ENCODE data around the gene POMP. TPM values are rescaled to one million over a fixed set of nuclear protein-coding genes. Genes with fewer than 3 reads are reported as not detected.
"Not testable (repeated sequence)": the region's sequence is repeated elsewhere in the genome, so short reads cannot be mapped to it uniquely, and the experiment has no call there.

POMP gene
- total and polyA plus RNA-seq, 2 of the 4 experiments (the other 2 are of a cell fraction): 60.2 to 68.4 TPM

GRCh38 chr13:28680541-28680940 is 21.6 kb downstream of the POMP start:
- Histone ChIP-seq H2BK120ac (ENCODE audit: low read depth, low read length) (no peak overlapping the region), H4K91ac (ENCODE audit: insufficient read depth, low read depth, low read length) (no peak overlapping the region), H3K4me2 (ENCODE audit: low read depth, low read length) (no peak overlapping the region), H3K4ac (ENCODE audit: low read depth, low read length) (no peak overlapping the region), H3K56ac (ENCODE audit: extremely low read depth, insufficient read depth, low read length) (no peak overlapping the region), H2BK15ac (ENCODE audit: low read depth, low read length) (no peak overlapping the region), H3K27me3 (ENCODE audit: control insufficient read depth, insufficient read depth, low read length) (no peaks in the 10 kb centered on the region), H3K4me1 (ENCODE audit: control insufficient read depth, insufficient read depth, low read length) (no peaks in the 10 kb centered on the region), H2BK20ac (ENCODE audit: low read depth, low read length) (no peak overlapping the region), H3K18ac (ENCODE audit: low read depth, low read length) (no peak overlapping the region), H2AK9ac (replicated peaks; ENCODE audit: low read depth, low read length, poor library complexity) (no peak overlapping the region), H4K5ac (ENCODE audit: low read depth, low read length) (no peak overlapping the region), H3K79me1 (ENCODE audit: low read depth in 1 of 2, low read length in 2 of 2) (no peaks in the 10 kb centered on the region), H4K8ac (ENCODE audit: low read depth in 2 of 2, low read length in 2 of 2) (no peak overlapping the region), H2BK5ac (ENCODE audit: low read depth, low read length, poor library complexity, severe bottlenecking) (no peak overlapping the region), H2AK5ac (ENCODE audit: low read depth, low read length) (no peak overlapping the region), H3K27ac (ENCODE audit: insufficient read depth, low read length) (no peak overlapping the region), H3K9me3 (ENCODE audit: control insufficient read depth, insufficient read depth, low read length) (no peaks in the 10 kb centered on the region), H3K23ac (ENCODE audit: low read depth, low read length) (no peak overlapping the region), H3K4me3 (ENCODE audit: insufficient read depth, low read depth, low read length) (no peak overlapping the region), H3K9me1 (ENCODE audit: insufficient read depth, low read length) (no peaks in the 10 kb centered on the region), H3K9ac (ENCODE audit: low read depth, low read length) (no peak overlapping the region), H3K36me3 (ENCODE audit: control insufficient read depth, insufficient read depth, low read length) (peaks cover 13% of the 10 kb centered on the region), H4K20me1 (ENCODE audit: insufficient read depth, low read length) (peaks cover 3% of the 10 kb centered on the region; the same call in 1 of the 2 replicates), H3K14ac (replicated peaks; ENCODE audit: low read depth, low read length) (no peak overlapping the region), H2AFZ (replicated peaks; ENCODE audit: low read length, poor library complexity) (no peak overlapping the region)
- no CpG with 5 or more reads among the region's 2 CpGs for WGBS, 2 experiments (ENCODE audit: extremely low coverage in 2 of 2, insufficient read length in 1 of 2)
- in situ Hi-C loops (cut with MboI; ENCODE audit: low sequenced_read_pairs): no loop called here
- ATAC-seq (ENCODE audit: low read depth) (no peak), DNase-seq (no peak)
- POLR2A ChIA-PET (ENCODE audit: unreplicated experiment): no interaction called here
- dilution Hi-C loops (cut with HindIII; ENCODE audit: low sequenced_read_pairs, unreplicated experiment): no loop called here
- no TSS peak for BruUV-seq (replicated peaks)
- TF ChIP-seq FOS (IDR thresholded peaks at IDR 0.05; ENCODE audit: low read depth, low read length): no peak
- CTCF ChIA-PET: interaction anchor here (0.8 to 1.1 kb wide), 3 partner anchors 13 to 116 kb away, joined by 3 read pairs; no protein-coding TSS in a partner anchor
- intact Hi-C loops (cut with micrococcal nuclease): no loop called here

GRCh38 chr13:28683169-28683568 is 24.2 kb downstream of the POMP start:
- H2BK120ac ChIP-seq (ENCODE audit: low read depth, low read length): not testable (repeated sequence)

More at GRCh38 chr13:28683169-28683568, 24.2 kb downstream of the POMP start:
- H3K4me1 ChIP-seq (ENCODE audit: control insufficient read depth, insufficient read depth, low read length); H3K14ac ChIP-seq (replicated peaks; ENCODE audit: low read depth, low read length); H4K5ac ChIP-seq (ENCODE audit: low read depth, low read length); H2BK20ac ChIP-seq (ENCODE audit: low read depth, low read length); H2BK5ac ChIP-seq (ENCODE audit: low read depth, low read length, poor library complexity, severe bottlenecking); DNase-seq; H2BK15ac ChIP-seq (ENCODE audit: low read depth, low read length); H4K91ac ChIP-seq (ENCODE audit: insufficient read depth, low read depth, low read length); H3K56ac ChIP-seq (ENCODE audit: extremely low read depth, insufficient read depth, low read length); H2AK5ac ChIP-seq (ENCODE audit: low read depth, low read length); H3K9me1 ChIP-seq (ENCODE audit: insufficient read depth, low read length); H4K8ac ChIP-seq (ENCODE audit: low read depth in 2 of 2, low read length in 2 of 2); in situ Hi-C loops (cut with MboI; ENCODE audit: low sequenced_read_pairs); H2AFZ ChIP-seq (replicated peaks; ENCODE audit: low read length, poor library complexity); H3K4me3 ChIP-seq (ENCODE audit: insufficient read depth, low read depth, low read length); ATAC-seq (ENCODE audit: low read depth); H3K27ac ChIP-seq (ENCODE audit: insufficient read depth, low read length); H3K27me3 ChIP-seq (ENCODE audit: control insufficient read depth, insufficient read depth, low read length); H4K20me1 ChIP-seq (ENCODE audit: insufficient read depth, low read length); H3K4ac ChIP-seq (ENCODE audit: low read depth, low read length); BruUV-seq (replicated peaks); H3K18ac ChIP-seq (ENCODE audit: low read depth, low read length); H3K9me3 ChIP-seq (ENCODE audit: control insufficient read depth, insufficient read depth, low read length); H3K9ac ChIP-seq (ENCODE audit: low read depth, low read length); dilution Hi-C loops (cut with HindIII; ENCODE audit: low sequenced_read_pairs, unreplicated experiment); H3K79me1 ChIP-seq (ENCODE audit: low read depth in 1 of 2, low read length in 2 of 2); H2AK9ac ChIP-seq (replicated peaks; ENCODE audit: low read depth, low read length, poor library complexity); H3K4me2 ChIP-seq (ENCODE audit: low read depth, low read length); H3K36me3 ChIP-seq (ENCODE audit: control insufficient read depth, insufficient read depth, low read length); intact Hi-C loops (cut with micrococcal nuclease); POLR2A ChIA-PET (ENCODE audit: unreplicated experiment); H3K23ac ChIP-seq (ENCODE audit: low read depth, low read length): not testable (repeated sequence)
- WGBS, 2 experiments (ENCODE audit: extremely low coverage in 2 of 2, insufficient read length in 1 of 2): no CpG with 5 or more reads among the region's 8 CpGs
- CTCF ChIA-PET: interaction anchor here (0.6 kb wide), 1 partner anchor 44 kb away, joined by 3 read pairs; no protein-coding TSS in a partner anchor

Measured in IMR-90 (cell line).